ES-I3 (cell line): Measurements from ENCODE around the gene NPEPL1.
"Not testable (repeated sequence)": the region's sequence is repeated elsewhere in the genome, so short reads cannot be mapped to it uniquely, and the experiment has no call there.

ENCODE experiments used
- H3K36me3 ChIP-seq: 2 replicates; pipeline ENCODE4 v1.6.1; 2013; ENCODE audit warnings: mild to moderate bottlenecking, low read length, control low read depth, moderate library complexity; ENCODE audit not compliant: insufficient read depth
- H3K4me1 ChIP-seq: 2 replicates; pipeline ENCODE4 v1.6.1; 2013; ENCODE audit warnings: mild to moderate bottlenecking, control low read depth, low read length; ENCODE audit not compliant: insufficient read depth
- H3K9ac ChIP-seq: 2 replicates; pipeline ENCODE4 v1.6.1; 2013; ENCODE audit warnings: low read depth, mild to moderate bottlenecking, low read length, moderate library complexity
- H3K9me3 ChIP-seq: 2 replicates; pipeline ENCODE4 v1.6.1; 2013; ENCODE audit warnings: mild to moderate bottlenecking, low read length, moderate library complexity; ENCODE audit not compliant: control insufficient read depth, insufficient read depth

NPEPL1 gene

GRCh38 chr20:58692579-58693225 is at the start of gene NPEPL1:
Gene NPEPL1, plus strand, starts transcription at chr20:58692800. Its CDS starts 101 bp downstream, at chr20:58692901.
- H3K9ac ChIP-seq = peak within 1 kb of the TSS; percentile 29; the same call in 1 of the 2 replicates
- H3K36me3 ChIP-seq = no peaks in the 10 kb centered on the region; the same call in 1 of the 2 replicates
- no peaks in the 10 kb centered on the region for H3K9me3 ChIP-seq
- peaks cover 29% of the 10 kb centered on the region for H3K4me1 ChIP-seq

- not testable (repeated sequence) for H3K36me3 ChIP-seq, H3K9me3 ChIP-seq, H3K4me1 ChIP-seq, H3K9ac ChIP-seq
These were observed 49.7 kb upstream of the NPEPL1 start for GRCh38 chr20:58642896-58643295.

GRCh38 chr20:58645412-58645968 is 47.1 kb upstream of the NPEPL1 start:
- H3K36me3 ChIP-seq = no peaks in the 10 kb centered on the region

GRCh38 chr20:58646257-58646656 is 46.3 kb upstream of the NPEPL1 start:
- H3K9ac ChIP-seq = no peak overlapping the region

More at GRCh38 chr20:58645412-58645968, 47.1 kb upstream of the NPEPL1 start:
- H3K9ac ChIP-seq = no peak overlapping the region
- H3K9me3 ChIP-seq = no peaks in the 10 kb centered on the region
- H3K4me1 ChIP-seq = peaks cover 9% of the 10 kb centered on the region

GRCh38 chr20:58646703-58647102 is 45.9 kb upstream of the NPEPL1 start:
- H3K9ac ChIP-seq = no peak overlapping the region
- no peaks in the 10 kb centered on the region for H3K36me3 ChIP-seq
- no peaks in the 10 kb centered on the region for H3K9me3 ChIP-seq
- H3K4me1 ChIP-seq = peaks cover 9% of the 10 kb centered on the region

More at GRCh38 chr20:58646257-58646656, 46.3 kb upstream of the NPEPL1 start:
- Histone ChIP-seq H3K36me3 (no peaks in the 10 kb centered on the region), H3K9me3 (no peaks in the 10 kb centered on the region), H3K4me1 (peaks cover 9% of the 10 kb centered on the region)

- Histone ChIP-seq H3K36me3 (no peaks in the 10 kb centered on the region), H3K9me3 (no peaks in the 10 kb centered on the region), H3K9ac (no peak overlapping the region), H3K4me1 (peaks cover 9% of the 10 kb centered on the region)
These were observed 45.3 kb upstream of the NPEPL1 start for GRCh38 chr20:58647162-58647795.

GRCh38 chr20:58647796-58648501 is 44.7 kb upstream of the NPEPL1 start:
- Histone ChIP-seq H3K4me1 (peaks cover 9% of the 10 kb centered on the region), H3K36me3 (no peaks in the 10 kb centered on the region), H3K9me3 (no peaks in the 10 kb centered on the region), H3K9ac (no peak overlapping the region)

- not testable (repeated sequence) for H3K9me3 ChIP-seq, H3K36me3 ChIP-seq, H3K4me1 ChIP-seq, H3K9ac ChIP-seq
These were observed 44.1 kb upstream of the NPEPL1 start for GRCh38 chr20:58648502-58648825.

GRCh38 chr20:58649288-58650180 is 43.1 kb upstream of the NPEPL1 start:
- Histone ChIP-seq H3K36me3 (no peaks in the 10 kb centered on the region), H3K4me1 (peaks cover 14% of the 10 kb centered on the region), H3K9ac (peak overlapping the region; percentile 61; the same call in 1 of the 2 replicates), H3K9me3 (no peaks in the 10 kb centered on the region)

GRCh38 chr20:58650181-58650775 is 42.3 kb upstream of the NPEPL1 start:
- Histone ChIP-seq H3K9ac (peak overlapping the region; percentile 61; the same call in 1 of the 2 replicates), H3K36me3 (0 out of 2 replicates have a peak, but pooled peaks cover 3% of the 10 kb centered on the region), H3K4me1 (peaks cover 20% of the 10 kb centered on the region), H3K9me3 (no peaks in the 10 kb centered on the region)

- H3K36me3 ChIP-seq = 0 out of 2 replicates have a peak, but pooled peaks cover 4% of the 10 kb centered on the region
- no peaks in the 10 kb centered on the region for H3K9me3 ChIP-seq
- peak within 1 kb of the TSS; percentile 61 for H3K9ac ChIP-seq
- peaks cover 27% of the 10 kb centered on the region for H3K4me1 ChIP-seq
These were observed 41.6 kb upstream of the NPEPL1 start, which contains the start of gene STX16 for GRCh38 chr20:58650776-58651558. Gene STX16, plus strand, starts transcription at chr20:58651283. Its CDS starts 724 bp downstream, at chr20:58652007.

- Histone ChIP-seq H3K9me3 (no peaks in the 10 kb centered on the region), H3K4me1 (peaks cover 33% of the 10 kb centered on the region), H3K9ac (peak overlapping the region; percentile 61), H3K36me3 (0 out of 2 replicates have a peak, but pooled peaks cover 4% of the 10 kb centered on the region)
These were observed 41.0 kb upstream of the NPEPL1 start for GRCh38 chr20:58651559-58651945.
